WTC11 (cell line): ENCODE data around the gene MTMR10.

Source experiments
- E2F5 ChIP-seq: sonication (generic); formaldehyde crosslinking; IDR thresholded peaks from 2 replicates; pipeline ENCODE4 v1.8.1; 2022; ENCODE audit warnings: mild to moderate bottlenecking, moderate library complexity, missing genetic modification reagents
- ELF4 ChIP-seq: sonication (generic); formaldehyde crosslinking; IDR thresholded peaks from 2 replicates; pipeline ENCODE4 v1.8.1; 2022; ENCODE audit warnings: low read depth, mild to moderate bottlenecking, moderate library complexity, missing genetic modification reagents
- MAX ChIP-seq: sonication (generic); formaldehyde crosslinking; IDR thresholded peaks from 2 replicates; pipeline ENCODE4 v1.8.0; 2022; ENCODE audit warnings: mild to moderate bottlenecking, missing genetic modification reagents
- NR3C1 ChIP-seq: sonication (generic); formaldehyde crosslinking; conservative IDR thresholded peaks from 2 replicates; pipeline ENCODE4 v1.8.1; 2023; ENCODE audit warnings: low read depth, mild to moderate bottlenecking, missing genetic modification reagents
- PRRX2 ChIP-seq: fragments of 250-450 bp; sonication (Bioruptor Pico); IDR thresholded peaks from 2 replicates; pipeline ENCODE4 v1.8.0; 2021; ENCODE audit warnings: mild to moderate bottlenecking
- TEAD4 ChIP-seq: sonication (generic); formaldehyde crosslinking; IDR thresholded peaks from 2 replicates; pipeline ENCODE4 v1.8.0; 2022; ENCODE audit warnings: mild to moderate bottlenecking, missing genetic modification reagents
- ZNF232 ChIP-seq: sonication (generic); formaldehyde crosslinking; IDR thresholded peaks from 2 replicates; pipeline ENCODE4 v1.8.0; 2022; ENCODE audit warnings: mild to moderate bottlenecking, missing genetic modification reagents
- TF ChIP-seq, protein P1 (sequence below): fragments of 200-600 bp; IDR thresholded peaks from 2 replicates; pipeline ENCODE4 v1.8.0; 2022; ENCODE audit warnings: antibody characterized with exemption
- TF ChIP-seq, protein P2 (sequence below): sonication (generic); formaldehyde crosslinking; IDR thresholded peaks from 2 replicates; pipeline ENCODE4 v1.8.0; 2023; ENCODE audit warnings: missing genetic modification reagents
- TF ChIP-seq, protein P3 (sequence below): sonication (generic); formaldehyde crosslinking; IDR thresholded peaks from 2 replicates; pipeline ENCODE4 v1.8.1; 2023; ENCODE audit warnings: mild to moderate bottlenecking, missing genetic modification reagents, moderate library complexity
- TF ChIP-seq, protein P4 (sequence below): sonication (generic); formaldehyde crosslinking; conservative IDR thresholded peaks from 2 replicates; pipeline ENCODE4 v1.8.1; 2022; ENCODE audit warnings: mild to moderate bottlenecking, missing genetic modification reagents
- TF ChIP-seq, protein P5 (sequence below): sonication (generic); formaldehyde crosslinking; IDR thresholded peaks from 2 replicates; pipeline ENCODE4 v1.8.1; 2023; ENCODE audit warnings: mild to moderate bottlenecking, missing genetic modification reagents

DNA sequence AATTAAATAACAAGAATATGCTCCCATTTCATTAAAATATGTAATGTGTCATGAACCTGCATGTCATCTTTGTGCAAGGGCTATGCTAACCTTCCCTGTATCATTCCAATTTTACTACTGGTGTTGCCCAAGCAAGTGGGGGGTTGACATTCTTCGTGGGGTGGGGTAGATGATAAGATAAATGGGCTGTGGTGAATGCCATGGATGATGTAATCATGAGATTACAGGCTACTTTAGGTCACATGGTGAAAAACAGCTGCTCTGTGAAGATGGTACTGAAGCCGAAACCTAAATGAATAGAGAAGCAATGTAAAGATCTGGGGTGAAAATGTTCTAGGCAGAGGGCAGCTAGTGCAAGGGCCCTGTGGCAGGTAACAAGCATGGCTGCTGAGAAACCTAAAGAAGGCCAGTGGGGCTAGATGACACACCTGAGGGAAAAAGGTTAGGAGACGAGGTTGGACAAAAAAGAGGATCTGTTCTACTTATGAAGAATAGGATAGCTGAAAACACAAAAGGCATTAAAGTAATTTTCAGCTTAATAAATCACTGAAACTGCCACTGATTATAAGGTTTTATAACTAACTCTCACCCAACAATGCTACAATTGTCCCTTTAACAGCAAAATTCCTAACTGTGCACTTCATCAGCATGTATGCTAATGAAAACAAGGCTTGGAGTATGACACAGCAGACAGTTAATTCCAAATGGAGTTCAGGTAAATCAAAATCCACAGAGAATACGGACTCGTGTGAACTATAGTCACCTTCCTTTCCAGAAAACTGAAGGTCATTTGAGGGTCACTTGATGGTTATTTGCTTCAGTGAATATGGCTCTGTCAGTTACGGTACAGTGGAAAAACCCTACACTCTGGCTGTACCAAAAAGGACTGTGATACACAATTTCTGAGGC, 35.0 kb downstream of the MTMR10 start:
- TF ChIP-seq, protein P1, sequence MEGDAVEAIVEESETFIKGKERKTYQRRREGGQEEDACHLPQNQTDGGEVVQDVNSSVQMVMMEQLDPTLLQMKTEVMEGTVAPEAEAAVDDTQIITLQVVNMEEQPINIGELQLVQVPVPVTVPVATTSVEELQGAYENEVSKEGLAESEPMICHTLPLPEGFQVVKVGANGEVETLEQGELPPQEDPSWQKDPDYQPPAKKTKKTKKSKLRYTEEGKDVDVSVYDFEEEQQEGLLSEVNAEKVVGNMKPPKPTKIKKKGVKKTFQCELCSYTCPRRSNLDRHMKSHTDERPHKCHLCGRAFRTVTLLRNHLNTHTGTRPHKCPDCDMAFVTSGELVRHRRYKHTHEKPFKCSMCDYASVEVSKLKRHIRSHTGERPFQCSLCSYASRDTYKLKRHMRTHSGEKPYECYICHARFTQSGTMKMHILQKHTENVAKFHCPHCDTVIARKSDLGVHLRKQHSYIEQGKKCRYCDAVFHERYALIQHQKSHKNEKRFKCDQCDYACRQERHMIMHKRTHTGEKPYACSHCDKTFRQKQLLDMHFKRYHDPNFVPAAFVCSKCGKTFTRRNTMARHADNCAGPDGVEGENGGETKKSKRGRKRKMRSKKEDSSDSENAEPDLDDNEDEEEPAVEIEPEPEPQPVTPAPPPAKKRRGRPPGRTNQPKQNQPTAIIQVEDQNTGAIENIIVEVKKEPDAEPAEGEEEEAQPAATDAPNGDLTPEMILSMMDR, result no peak
- TF ChIP-seq TEAD4 (CRISPR knock-in tag) (no peak), E2F5 (CRISPR knock-in tag) (no peak), MAX (CRISPR knock-in tag) (no peak), ELF4 (CRISPR knock-in tag) (no peak), NR3C1 (CRISPR knock-in tag) (no peak), ZNF232 (CRISPR knock-in tag) (no peak), PRRX2 (CRISPR knock-in tag) (no peak)
- TF ChIP-seq, protein P2, sequence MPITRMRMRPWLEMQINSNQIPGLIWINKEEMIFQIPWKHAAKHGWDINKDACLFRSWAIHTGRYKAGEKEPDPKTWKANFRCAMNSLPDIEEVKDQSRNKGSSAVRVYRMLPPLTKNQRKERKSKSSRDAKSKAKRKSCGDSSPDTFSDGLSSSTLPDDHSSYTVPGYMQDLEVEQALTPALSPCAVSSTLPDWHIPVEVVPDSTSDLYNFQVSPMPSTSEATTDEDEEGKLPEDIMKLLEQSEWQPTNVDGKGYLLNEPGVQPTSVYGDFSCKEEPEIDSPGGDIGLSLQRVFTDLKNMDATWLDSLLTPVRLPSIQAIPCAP (CRISPR knock-in tag), result no peak
- TF ChIP-seq, protein P3, sequence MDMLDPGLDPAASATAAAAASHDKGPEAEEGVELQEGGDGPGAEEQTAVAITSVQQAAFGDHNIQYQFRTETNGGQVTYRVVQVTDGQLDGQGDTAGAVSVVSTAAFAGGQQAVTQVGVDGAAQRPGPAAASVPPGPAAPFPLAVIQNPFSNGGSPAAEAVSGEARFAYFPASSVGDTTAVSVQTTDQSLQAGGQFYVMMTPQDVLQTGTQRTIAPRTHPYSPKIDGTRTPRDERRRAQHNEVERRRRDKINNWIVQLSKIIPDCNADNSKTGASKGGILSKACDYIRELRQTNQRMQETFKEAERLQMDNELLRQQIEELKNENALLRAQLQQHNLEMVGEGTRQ (CRISPR knock-in tag), result no peak
- TF ChIP-seq, protein P4, sequence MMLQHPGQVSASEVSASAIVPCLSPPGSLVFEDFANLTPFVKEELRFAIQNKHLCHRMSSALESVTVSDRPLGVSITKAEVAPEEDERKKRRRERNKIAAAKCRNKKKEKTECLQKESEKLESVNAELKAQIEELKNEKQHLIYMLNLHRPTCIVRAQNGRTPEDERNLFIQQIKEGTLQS (CRISPR knock-in tag), result no peak
- TF ChIP-seq, protein P5, sequence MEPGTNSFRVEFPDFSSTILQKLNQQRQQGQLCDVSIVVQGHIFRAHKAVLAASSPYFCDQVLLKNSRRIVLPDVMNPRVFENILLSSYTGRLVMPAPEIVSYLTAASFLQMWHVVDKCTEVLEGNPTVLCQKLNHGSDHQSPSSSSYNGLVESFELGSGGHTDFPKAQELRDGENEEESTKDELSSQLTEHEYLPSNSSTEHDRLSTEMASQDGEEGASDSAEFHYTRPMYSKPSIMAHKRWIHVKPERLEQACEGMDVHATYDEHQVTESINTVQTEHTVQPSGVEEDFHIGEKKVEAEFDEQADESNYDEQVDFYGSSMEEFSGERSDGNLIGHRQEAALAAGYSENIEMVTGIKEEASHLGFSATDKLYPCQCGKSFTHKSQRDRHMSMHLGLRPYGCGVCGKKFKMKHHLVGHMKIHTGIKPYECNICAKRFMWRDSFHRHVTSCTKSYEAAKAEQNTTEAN (CRISPR knock-in tag), result no peak
